ENCODE measurements around the gene SDF4.
"Not testable (repeated sequence)": the region's sequence is repeated elsewhere in the genome, so short reads cannot be mapped to it uniquely, and the experiment has no call there.

SDF4 gene

GRCh38 chr1:1196431-1197187, 35.2 kb downstream of the SDF4 start:
- DNase-seq = no peak

DNA sequence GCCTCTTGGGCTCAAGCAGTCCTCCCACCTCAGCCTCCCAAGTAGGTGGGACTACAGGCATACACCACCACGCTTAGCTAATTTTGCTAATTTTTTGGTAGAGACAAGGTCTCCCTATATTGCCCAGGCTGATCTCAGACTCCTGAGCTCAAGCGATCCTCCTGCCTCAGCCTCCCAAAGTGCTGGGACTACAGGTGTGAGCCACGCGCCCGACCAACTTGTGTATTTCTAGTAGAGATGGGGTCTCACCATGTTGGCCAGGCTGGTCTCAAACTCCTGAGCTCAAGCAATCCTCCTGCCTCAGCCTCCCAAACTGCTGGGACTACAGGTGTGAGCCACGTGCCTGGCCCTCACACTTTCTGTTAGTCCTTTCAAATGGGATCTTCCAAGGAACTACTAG, 36.1 kb downstream of the SDF4 start:
- DNase-seq = not testable (repeated sequence)

DNA sequence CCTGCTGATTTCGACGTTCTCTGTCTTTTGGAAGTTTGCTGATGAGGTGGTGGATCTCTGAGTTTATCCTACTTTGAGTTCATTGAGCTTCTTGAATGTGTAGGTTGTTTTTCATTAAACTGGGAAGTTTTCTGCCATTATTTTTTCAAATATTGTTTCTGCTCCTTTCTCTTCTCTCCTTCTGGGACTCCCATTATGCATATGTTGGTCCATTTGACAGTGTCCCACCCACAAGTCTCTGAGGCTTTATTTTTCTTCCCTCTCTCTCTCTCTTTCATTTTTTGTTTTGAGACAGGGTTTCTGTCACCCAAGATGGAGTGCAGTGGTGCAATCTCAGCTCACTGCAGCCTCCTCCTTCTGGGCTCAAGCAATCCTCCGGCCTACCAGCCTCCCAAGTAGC, 37.1 kb downstream of the SDF4 start:
- no peak for DNase-seq

DNA sequence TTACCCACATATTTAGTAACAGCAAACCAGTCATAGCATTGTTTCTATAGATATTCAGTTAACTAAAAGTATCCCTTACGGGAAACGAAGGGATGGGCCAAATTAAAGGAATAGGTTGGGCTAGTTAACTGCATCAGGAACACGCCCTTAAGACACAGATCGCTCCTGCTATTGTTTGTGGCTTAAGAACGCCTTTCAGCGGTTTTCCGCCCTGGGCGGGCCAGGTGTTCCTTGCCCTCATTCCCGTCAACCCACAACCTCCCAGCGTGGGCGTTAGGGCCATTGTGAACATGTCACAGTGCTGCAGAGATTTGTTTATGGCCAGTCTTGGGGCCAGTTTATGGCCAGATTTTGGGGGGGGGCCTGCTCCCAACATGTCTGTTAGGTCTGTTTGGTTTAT, 40.1 kb downstream of the SDF4 start:
- no peak for DNase-seq

- DNase-seq = no peak
These were observed 42.7 kb downstream of the SDF4 start for GRCh38 chr1:1189111-1189510.

- DNase-seq = no peak
These were observed 43.9 kb downstream of the SDF4 start for GRCh38 chr1:1187938-1188337.

DNA sequence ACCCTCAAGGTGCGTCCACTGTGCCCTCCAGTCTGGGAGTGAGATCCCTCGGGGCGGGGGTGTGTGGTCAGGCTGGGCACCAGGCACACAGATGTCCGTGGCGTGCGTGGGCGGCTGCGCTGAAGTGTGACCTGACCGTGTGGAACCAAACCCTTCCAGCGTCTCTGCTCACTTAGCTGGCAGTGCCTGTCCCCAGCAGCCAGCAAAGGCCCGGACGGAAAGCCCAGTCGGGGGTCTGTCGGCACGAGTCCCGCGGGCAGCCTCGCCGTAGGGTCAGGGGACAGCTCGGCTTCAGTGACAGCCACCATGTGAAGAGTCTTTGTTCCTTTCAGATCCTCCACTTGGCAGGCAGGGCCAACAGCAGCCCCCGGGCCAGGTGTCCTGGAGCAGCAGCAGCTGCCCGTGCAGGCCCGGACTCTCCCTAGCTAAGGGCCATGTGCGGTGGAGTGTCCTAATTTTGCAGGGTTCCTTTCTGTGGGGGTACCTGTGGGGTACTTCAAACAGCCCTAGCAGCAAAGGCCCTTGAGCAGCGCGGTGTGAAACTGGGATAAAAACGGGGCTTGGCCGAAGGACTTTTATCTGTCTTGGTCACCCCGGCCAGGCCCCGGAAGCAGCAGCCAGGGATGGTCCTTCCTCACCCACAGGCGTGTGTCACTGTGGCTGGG, 46.6 kb downstream of the SDF4 start:
- DNase-seq = no peak

DNA sequence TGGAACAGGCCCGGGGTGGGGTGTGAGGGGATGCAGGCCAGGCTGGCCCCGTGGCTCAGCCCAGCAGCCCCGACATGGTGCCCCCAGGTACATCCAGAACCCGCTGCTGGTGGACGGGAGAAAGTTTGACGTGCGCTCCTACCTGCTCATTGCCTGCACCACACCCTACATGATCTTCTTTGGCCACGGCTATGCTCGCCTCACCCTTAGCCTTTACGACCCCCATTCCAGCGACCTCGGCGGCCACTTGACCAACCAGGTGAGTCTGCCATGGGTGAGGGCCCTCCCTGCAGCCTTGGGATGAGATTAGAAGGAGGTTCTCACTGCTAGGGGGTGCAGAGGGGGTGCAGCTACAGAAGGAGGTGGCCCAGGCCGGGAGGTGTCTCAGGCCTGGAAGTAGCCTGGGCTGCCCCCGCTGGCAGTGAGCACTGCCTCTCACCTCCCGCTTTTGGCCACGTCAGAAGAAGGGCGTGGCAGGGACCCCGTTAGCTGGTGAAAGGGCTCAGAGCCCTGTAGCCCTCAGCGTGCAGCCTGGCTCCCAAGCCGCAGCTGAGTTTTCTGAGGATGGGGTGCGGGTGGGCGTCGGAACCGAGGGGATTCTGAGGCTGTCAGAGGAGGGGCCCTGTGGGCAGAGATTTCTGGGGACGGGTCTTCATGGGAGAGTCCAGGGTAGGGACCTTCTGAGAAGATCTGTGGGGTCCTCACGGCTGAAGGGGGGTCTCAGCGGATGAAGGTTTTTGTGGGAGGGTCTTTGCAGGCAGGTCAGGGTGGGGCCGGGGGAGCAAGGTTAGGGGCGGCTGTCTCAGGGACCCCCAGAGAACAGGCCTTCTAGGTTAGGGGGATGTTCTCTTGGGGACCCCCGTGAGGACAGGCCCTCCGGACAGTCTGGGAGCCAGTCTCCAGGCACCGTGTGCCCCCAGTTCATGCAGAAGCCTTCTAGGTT, 47.7 kb downstream of the SDF4 start:
- DNase-seq = no peak

DNA sequence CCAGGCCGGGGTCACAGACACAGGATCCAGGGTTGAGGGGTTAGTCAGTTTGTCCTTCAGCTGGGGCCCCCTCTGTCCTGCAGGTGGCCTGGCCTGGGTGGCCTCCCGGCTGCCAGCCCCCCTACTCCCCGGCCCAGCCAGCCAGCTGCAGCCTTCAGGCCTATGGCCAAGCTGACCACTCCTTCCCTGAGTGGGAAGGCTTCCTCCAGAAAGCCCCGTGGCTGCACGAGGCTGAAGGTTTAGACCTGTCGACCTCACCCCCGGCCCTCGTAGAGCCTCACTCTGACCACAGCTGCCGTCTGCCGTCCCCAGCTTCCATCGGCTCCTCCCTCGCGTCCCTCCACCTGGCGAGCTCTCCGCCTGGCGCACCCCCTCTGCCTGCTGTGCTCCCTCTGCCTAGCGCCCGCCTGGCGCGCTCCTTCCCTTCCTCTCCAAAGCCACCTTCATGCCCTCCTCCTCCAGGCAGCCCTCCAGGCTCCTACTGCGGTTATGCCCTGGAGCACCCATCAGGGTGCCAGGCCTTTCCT, 48.5 kb downstream of the SDF4 start:
- no peak for DNase-seq

DNA sequence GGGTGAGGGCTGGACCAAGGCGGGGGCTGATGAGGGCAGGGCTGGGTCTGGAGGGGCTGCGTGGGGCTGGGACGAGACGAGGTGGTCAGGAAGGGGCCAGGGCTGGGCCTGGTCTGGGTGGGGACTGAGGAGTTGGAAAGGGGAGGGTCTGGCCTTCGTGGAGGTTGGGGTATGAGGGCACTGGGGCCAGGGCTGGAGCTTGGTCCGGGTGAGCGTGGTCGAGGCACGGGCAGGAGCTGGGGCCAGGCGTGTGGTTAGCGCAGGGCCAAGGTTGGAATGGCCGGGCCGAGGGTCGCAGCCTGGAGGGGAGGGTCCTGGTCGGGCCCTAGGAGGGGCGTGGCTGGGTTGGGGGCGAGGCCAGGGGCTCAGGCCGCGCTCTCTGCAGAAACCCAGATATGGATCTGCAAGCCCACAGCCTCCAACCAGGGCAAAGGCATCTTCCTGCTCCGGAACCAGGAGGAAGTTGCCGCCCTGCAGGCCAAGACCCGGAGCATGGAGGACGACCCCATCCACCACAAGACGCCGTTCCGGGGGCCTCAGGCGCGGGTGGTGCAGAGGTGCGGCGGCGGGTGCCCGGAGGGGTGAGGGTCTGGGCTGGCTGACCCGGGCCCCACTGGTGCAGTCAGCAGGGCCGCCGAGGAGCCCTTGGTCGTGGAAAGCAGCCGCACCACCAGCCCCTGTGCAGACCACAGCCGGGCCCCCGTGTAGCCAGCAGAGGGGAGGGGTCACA, 49.1 kb downstream of the SDF4 start:
- no peak for DNase-seq

GRCh38 chr1:1181938-1182410, 49.8 kb downstream of the SDF4 start:
- DNase-seq = no peak

- no peak for DNase-seq
These were observed 50.5 kb downstream of the SDF4 start for GRCh38 chr1:1181129-1181937.

DNA sequence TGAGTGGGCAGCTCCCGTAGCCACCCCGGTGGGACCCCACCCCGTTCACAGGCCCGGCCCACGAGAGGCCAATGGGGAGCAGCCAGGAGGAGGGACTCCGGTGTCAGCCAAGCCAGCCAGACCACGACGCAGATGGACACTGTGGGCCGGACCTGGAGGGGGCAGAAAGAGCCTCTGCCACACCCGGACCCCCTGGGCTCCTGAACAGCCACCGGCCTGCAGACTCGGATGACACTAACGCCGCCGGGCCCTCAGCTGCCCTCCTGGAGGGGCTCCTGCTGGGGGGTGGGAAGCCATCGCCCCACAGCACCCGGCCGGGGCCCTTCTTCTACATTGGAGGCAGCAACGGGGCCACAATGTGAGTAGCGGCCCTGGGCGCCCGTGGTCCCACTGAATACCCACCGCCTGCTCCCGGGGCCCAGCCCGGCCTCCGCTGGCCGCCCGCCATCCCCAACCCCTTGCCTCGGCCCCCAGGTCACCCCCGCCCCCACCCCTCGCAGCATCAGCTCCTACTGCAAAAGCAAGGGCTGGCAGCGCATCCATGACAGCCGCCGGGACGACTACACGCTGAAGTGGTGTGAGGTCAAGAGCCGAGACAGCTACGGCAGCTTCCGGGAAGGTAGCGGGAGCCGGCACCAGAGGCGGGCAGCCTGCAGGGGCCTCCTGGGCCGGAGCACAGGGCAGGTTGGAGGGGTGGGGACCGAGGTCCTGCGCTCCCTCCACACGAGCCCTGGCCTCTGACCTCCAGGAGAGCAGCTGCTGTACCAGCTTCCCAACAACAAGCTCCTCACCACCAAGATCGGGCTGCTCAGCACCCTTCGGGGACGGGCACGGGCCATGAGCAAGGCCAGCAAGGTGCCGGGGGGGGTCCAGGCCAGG, 51.6 kb downstream of the SDF4 start:
- DNase-seq = no peak

DNA sequence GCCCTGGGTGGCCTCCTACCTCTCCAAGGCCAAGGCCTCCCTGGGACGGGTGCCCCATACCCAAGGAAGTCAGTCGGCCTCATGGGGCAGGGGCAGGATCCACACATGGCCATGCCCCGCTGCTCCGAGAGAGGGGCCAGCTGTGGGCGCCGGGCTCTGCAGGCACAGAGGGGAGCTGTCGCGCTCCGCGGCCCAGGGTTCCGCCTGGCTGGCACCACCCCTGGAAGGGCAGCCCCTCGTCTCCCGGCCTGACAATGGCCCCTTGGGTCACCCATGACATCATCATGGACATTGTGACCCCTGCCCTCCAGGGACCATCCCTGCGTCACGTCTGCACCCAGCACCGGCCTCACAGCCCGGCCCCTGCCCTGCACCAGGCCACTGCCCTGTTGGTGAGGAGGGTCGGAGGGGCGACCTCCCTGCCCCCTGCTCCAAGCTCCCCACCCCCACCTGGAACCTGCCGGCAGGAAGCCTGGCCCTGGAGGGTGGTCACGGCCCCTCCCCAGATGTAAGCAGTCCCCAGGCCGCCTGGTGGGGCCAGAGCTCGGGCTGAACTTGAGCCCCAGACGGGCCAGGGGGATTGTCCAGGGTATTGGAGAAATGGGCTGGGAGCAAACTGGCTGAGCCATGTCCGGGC, 52.3 kb downstream of the SDF4 start:
- no peak for DNase-seq

- no peak for DNase-seq
These were observed 52.9 kb downstream of the SDF4 start for GRCh38 chr1:1178794-1179331.

- DNase-seq = no peak
These were observed 54.2 kb downstream of the SDF4 start for GRCh38 chr1:1177452-1178206.

DNA sequence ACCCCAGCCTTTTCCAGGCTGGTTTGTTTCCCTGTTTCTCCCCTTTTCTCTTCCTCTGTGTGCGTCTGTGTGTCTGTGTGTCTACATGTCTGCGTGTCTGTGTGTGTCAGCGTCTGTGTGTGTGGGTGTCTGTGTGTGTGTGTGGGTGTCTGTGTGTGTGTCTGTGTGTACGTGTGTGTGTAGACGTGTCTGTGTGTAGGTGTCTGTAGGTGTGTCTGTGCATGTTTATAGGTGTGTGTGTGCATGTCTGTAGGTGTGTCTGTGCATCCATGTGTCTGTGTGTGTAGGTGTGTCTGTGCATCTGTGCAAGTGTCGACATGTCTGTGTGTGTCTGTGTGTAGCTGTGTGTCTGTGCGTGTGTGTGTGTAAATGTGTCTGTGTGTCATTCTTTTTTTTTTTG, 54.9 kb downstream of the SDF4 start:
- DNase-seq = no peak

DNA sequence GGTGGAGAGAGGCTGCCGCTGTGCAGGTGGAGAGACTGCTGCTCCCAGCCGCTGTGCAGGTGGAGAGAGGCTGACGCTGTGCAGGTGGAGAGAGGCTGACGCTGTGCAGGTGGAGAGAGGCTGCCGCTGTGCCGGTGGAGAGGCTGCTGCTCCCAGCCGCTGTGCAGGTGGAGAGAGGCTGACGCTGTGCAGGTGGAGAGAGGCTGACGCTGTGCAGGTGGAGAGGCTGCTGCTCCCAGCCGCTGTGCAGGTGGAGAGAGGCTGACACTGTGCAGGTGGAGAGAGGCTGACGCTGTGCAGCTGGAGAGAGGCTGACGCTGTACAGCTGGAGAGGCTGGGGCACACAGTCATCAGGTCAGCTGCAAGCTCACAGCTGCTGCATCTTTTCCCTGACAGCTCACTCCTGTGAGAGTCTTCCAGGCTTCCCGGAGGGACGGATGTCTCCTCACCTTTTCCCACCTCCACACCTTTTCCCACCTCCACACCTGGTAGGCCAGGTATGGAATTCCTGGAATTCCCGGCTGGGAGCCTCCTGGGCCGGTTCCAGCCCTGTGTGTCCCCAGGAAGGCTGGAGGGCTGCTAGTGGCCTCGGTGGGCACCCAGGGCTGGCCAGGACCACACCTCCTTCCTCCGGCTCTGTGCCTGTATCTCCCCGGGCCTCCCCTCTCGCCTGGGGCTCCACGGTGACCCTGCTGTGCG, 55.6 kb downstream of the SDF4 start:
- DNase-seq = peak; percentile 51
